Measurements from ENCODE around the gene OSM. TPM values are rescaled to one million over a fixed set of nuclear protein-coding genes. Genes with fewer than 3 reads are reported as not detected.
"Not testable (repeated sequence)": the region's sequence is repeated elsewhere in the genome, so short reads cannot be mapped to it uniquely, and the experiment has no call there.

The OSM gene
- total RNA-seq, 2 experiments from 2014 or later, result 122 to 141 TPM

- CTCF ChIA-PET, result interaction anchor here (1.4 to 2.3 kb wide), 5 partner anchors 11 to 115 kb away, joined by 3 to 7 read pairs (median 5); no protein-coding TSS in a partner anchor
- Mint-ChIP-seq H3K36me3 (no peaks in the 10 kb centered on the region), H3K4me3 (no peak overlapping the region), H3K9me3 (ENCODE audit: low read depth) (no peaks in the 10 kb centered on the region), H3K27me3 (no peaks in the 10 kb centered on the region), H3K27ac (peak overlapping the region; percentile 97), H3K4me1 (peaks cover 86% of the 10 kb centered on the region)
- ATAC-seq (no peak), DNase-seq (no peak)
These were observed 46.9 kb downstream of the OSM start for GRCh38 chr22:30219668-30220278.

DNA sequence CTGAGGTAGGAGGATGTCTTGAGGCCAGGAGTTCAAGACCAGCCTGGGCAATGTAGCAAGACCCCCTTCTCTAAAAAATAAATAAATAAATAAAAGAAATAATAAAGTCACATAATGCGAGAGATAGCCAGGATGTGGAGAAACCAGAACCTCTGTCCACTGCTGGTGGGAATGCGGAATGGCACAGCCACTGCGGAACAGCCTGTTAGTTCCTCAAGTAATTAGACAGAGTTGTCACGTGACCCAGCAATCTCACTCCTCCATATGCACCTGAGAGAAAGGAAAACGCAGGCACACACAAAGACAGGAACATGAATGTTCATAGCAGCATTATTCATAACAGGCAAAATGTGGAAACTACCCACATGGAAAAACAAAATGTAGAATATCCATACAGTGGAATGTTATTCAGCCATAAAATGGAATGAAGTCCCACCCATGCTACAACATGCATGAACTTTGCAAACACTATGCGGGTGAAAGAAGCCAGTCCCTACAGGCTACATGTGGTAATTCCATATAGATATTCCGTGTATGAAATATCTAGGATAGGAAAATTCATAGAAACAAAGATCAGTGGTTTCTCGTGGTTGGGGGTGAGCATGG, 47.5 kb downstream of the OSM start:
- CTCF ChIA-PET, result no interaction called here
- Mint-ChIP-seq H3K36me3 (no peaks in the 10 kb centered on the region), H3K9me3 (ENCODE audit: low read depth) (no peaks in the 10 kb centered on the region), H3K4me3 (no peak overlapping the region), H3K4me1 (peaks cover 85% of the 10 kb centered on the region), H3K27ac (peak overlapping the region; percentile 97), H3K27me3 (no peaks in the 10 kb centered on the region)
- no peak for ATAC-seq
- DNase-seq, result no peak

GRCh38 chr22:30217698-30218560, 48.7 kb downstream of the OSM start:
- H3K4me1 Mint-ChIP-seq, result peaks cover 80% of the 10 kb centered on the region

DNA sequence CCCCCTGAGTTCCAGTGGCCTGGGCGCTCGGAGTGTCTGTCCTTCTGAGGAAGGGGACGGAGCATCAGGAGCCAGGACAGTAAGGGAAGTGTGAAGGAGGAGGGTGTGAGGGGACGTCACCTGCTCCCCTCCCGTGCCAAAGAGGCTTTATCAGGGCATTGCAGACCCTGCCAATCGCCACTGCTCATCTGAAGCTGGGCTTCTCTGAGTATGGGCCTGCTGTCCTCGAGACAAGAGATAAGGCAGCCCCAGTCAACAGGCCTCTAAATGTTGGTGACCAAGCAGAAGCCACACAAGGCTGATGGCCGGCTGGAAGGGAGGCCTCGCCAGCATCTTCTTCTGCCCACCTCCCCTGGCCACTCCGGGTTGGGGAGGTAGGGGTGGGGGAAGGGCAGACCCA, 49.9 kb downstream of the OSM start:
- Mint-ChIP-seq H3K36me3 (no peaks in the 10 kb centered on the region), H3K4me3 (no peak overlapping the region), H3K4me1 (peaks cover 79% of the 10 kb centered on the region), H3K27ac (peak overlapping the region; percentile 49), H3K9me3 (ENCODE audit: low read depth) (no peaks in the 10 kb centered on the region), H3K27me3 (no peaks in the 10 kb centered on the region)
- CTCF ChIA-PET, result no interaction called here
- DNase-seq, result no peak
- ATAC-seq, result no peak

More at GRCh38 chr22:30217698-30218560, 48.7 kb downstream of the OSM start:
- DNase-seq, result no peak
- H3K4me3 Mint-ChIP-seq, result no peak overlapping the region
- H3K27me3 Mint-ChIP-seq, result no peaks in the 10 kb centered on the region
- H3K36me3 Mint-ChIP-seq, result no peaks in the 10 kb centered on the region
- peak overlapping the region; percentile 28 for H3K27ac Mint-ChIP-seq
- CTCF ChIA-PET, result no interaction called here
- H3K9me3 Mint-ChIP-seq (ENCODE audit: low read depth), result no peaks in the 10 kb centered on the region
- no peak for ATAC-seq

GRCh38 chr22:30216272-30216671, 50.4 kb downstream of the OSM start:
- ATAC-seq, CTCF ChIA-PET, DNase-seq: not testable (repeated sequence)

GRCh38 chr22:30214703-30215407, 51.8 kb downstream of the OSM start:
- DNase-seq, result no peak
- no peaks in the 10 kb centered on the region for H3K27me3 Mint-ChIP-seq
- no peak overlapping the region for H3K4me3 Mint-ChIP-seq
- peak overlapping the region; percentile 63 for H3K27ac Mint-ChIP-seq
- H3K9me3 Mint-ChIP-seq (ENCODE audit: low read depth), result no peaks in the 10 kb centered on the region
- H3K36me3 Mint-ChIP-seq, result no peaks in the 10 kb centered on the region
- ATAC-seq, result no peak
- CTCF ChIA-PET, result interaction anchor here (0.7 to 1.4 kb wide), 4 partner anchors 9 to 107 kb away, joined by 3 to 5 read pairs (median 4); no protein-coding TSS in a partner anchor
- peaks cover 67% of the 10 kb centered on the region for H3K4me1 Mint-ChIP-seq

More at GRCh38 chr22:30216272-30216671, 50.4 kb downstream of the OSM start:
- H3K4me3 Mint-ChIP-seq; H3K27ac Mint-ChIP-seq; H3K27me3 Mint-ChIP-seq; H3K36me3 Mint-ChIP-seq; H3K9me3 Mint-ChIP-seq (ENCODE audit: low read depth): not testable (repeated sequence)
- H3K4me1 Mint-ChIP-seq, result peaks cover 78% of the 10 kb centered on the region

DNA sequence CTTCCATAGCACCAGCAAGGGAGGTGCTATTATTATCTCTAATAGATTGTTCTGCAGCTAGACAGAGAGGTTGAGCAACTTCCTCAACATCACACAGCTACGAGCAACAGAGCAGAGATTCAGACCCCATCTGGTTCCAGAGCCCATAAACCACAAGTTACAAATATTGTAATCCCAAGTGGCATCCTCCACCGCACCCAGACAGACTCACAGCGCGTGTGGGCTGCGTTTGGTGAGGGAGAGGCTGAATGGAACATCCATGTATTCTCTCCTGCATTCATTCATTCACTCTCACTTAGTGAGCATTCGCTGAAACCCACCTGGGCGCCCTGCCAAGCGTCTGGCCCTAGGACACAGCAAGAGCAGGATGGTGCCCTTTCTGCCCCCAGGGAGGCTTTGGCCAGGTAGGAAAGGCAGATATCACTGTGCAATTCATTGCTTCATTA, 53.6 kb downstream of the OSM start:
- Mint-ChIP-seq H3K4me1 (peaks cover 57% of the 10 kb centered on the region), H3K36me3 (no peaks in the 10 kb centered on the region), H3K9me3 (ENCODE audit: low read depth) (no peaks in the 10 kb centered on the region), H3K27me3 (no peaks in the 10 kb centered on the region), H3K27ac (peak overlapping the region; percentile 77), H3K4me3 (no peak overlapping the region)
- DNase-seq (no peak), ATAC-seq (peak; percentile 7)
- CTCF ChIA-PET, result interaction anchor here (1.9 kb wide), 1 partner anchor 50 kb away, joined by 6 read pairs; no protein-coding TSS in a partner anchor

Other genes with a start within 250 kb of the OSM start
- gene HORMAD2, start 186.4 kb downstream of the OSM start, total RNA-seq, result under 1 TPM in 1 of 2 experiments, not detected in 1; 0.09 TPM
- 100 to 1,000 TPM; 107 to 304 TPM for gene LIF, start 20.1 kb downstream of the OSM start, total RNA-seq
- 10 to 100 TPM in 1 of 2 experiments, 1 to 10 TPM in 1; 8.7 to 10.2 TPM for gene CASTOR1, start 22.7 kb upstream of the OSM start, total RNA-seq
- gene TBC1D10A, start 60.1 kb upstream of the OSM start, total RNA-seq, result 10 to 100 TPM; 32.2 to 48.1 TPM
- 100 to 1,000 TPM; 214 to 267 TPM for gene SF3A1, start 90.0 kb upstream of the OSM start, total RNA-seq
- gene CCDC157, start 90.2 kb upstream of the OSM start, total RNA-seq, result 1 to 10 TPM; 4.9 to 6.2 TPM
- 10 to 100 TPM in 1 of 2 experiments, 1 to 10 TPM in 1; 8.5 to 10.5 TPM for gene RNF215, start 120.6 kb upstream of the OSM start, total RNA-seq
- gene SEC14L2, start 130.2 kb upstream of the OSM start, total RNA-seq, result 1 to 10 TPM; 2.2 to 4.8 TPM
- gene MTFP1, start 158.9 kb upstream of the OSM start, total RNA-seq, result 10 to 100 TPM; 59.1 to 73.4 TPM
- gene SEC14L3, start 205.2 kb upstream of the OSM start, total RNA-seq, result not detected
- not detected for gene SEC14L4, start 238.8 kb upstream of the OSM start, total RNA-seq

Measured in activated CD8-positive, alpha-beta memory T cell treated with anti-CD3 and anti-CD28 coated beads, Interleukin-2, amount 10 ng/mL, durations not matched to agents 7 days and 5 days (primary cell).